SW 1271 (cell line): ENCODE results near the gene GPD1L.
"Not testable (repeated sequence)": the region's sequence is repeated elsewhere in the genome, so short reads cannot be mapped to it uniquely, and the experiment has no call there.

Experiments used
- DNase-seq, 2 experiments: peaks; one replicate each; lab custom pipeline; 2025; lab: John Stamatoyannopoulos, UW

Gene GPD1L

DNA sequence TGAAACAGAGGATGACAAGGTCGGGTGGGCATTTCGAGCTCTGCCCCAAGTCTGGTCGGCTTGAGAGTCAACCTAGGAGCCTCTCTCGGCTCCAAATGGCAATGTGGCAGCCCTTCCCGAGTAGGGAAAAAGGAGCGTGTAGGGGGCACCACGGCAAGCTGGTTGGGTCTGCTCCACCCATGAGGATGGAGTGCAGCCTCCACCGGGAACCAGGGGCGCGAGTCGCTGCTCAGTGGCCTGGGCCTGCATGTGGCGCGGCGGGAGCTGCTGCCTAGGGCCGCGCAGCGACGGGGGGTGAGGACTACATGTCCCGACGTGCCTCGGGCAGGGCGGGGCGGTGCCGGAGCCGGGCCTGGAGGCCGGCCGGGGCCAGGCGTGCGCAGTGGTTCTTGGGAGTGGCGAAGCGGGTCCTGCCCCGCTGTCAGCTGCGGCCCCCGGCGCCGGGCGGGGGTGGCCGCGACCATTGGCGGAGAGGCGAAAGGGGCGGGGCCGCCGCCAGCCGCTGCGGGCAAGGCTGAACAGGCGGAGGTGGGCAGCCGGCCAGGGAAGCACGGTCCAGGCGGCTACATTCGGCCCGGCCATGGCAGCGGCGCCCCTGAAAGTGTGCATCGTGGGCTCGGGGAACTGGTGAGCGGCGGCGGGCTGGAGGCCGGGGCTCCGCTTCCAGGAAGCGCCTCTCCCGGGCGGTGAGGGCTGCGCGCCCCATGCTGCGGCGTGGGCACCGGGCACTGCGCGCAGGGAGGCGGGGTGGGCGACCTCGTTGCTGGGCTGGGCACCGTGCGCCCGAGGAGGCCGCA lies at the start of gene GPD1L:
GPD1L (plus strand) TSS at position 489 of the 797 bp plus-strand sequence; CDS start at position 581, 92 bp downstream.
- DNase-seq = peak; percentile 83 to 93

DNA sequence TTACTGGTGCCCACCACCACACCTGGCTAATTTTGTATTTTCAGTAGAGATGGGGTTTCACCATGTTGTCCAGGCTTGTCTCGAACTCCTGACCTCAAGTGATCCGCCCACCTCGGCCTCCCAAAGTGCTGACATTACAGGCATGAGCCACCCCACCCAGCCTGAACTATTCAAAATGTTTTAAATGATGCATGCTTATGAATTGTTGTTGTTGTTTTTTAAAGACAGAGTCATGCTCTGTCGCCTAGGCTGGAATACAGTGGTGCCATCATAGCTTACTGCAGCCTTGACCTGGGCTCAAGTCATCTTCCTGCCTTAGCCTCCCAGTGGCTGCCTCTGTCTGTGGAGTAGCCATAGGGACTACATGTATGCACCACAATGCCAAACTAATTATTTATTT lies 48.0 kb upstream of the GPD1L start:
- DNase-seq = not testable (repeated sequence)

- DNase-seq = no peak
Observed at GRCh38 chr3:32062950-32063582, 43.4 kb upstream of the GPD1L start.

GRCh38 chr3:32066686-32067085 lies 39.7 kb upstream of the GPD1L start:
- DNase-seq = no peak

- not testable (repeated sequence) for DNase-seq
Observed at GRCh38 chr3:32074194-32074593, 32.2 kb upstream of the GPD1L start.

GRCh38 chr3:32076566-32076965 lies 29.9 kb upstream of the GPD1L start:
- no peak for DNase-seq

- DNase-seq = no peak
Observed at GRCh38 chr3:32077260-32078084, 28.9 kb upstream of the GPD1L start.

GRCh38 chr3:32078085-32078634 lies 28.3 kb upstream of the GPD1L start:
- DNase-seq = no peak

GRCh38 chr3:32078864-32079263 lies 27.6 kb upstream of the GPD1L start:
- DNase-seq = no peak

GRCh38 chr3:32082721-32083120 lies 23.7 kb upstream of the GPD1L start:
- DNase-seq = no peak

- DNase-seq = no peak
Observed at GRCh38 chr3:32083702-32084270, 22.6 kb upstream of the GPD1L start.

GRCh38 chr3:32084870-32085269 lies 21.6 kb upstream of the GPD1L start:
- DNase-seq = no peak

GRCh38 chr3:32086464-32086863 lies 20.0 kb upstream of the GPD1L start:
- DNase-seq = no peak

GRCh38 chr3:32089476-32089875 lies 16.9 kb upstream of the GPD1L start:
- no peak for DNase-seq

GRCh38 chr3:32093204-32093603 lies 13.2 kb upstream of the GPD1L start:
- no peak for DNase-seq

DNA sequence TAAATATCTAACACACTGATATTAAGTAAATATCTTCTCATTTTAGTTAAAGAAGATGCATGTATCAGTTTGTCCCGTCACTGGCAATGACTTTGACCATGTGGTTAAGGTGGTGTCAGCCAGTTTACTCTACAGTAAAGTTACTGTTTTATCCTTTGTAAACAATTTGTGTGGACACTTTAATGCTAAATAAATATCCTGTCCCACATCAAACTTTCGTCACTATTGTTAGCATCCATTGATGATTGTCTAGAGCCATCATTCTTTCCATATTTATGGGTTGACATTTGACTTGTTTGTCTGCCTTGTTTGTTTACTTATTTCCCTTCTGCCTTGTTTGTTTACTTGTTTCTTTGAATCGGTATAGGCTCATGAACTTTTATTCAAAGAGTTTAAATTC lies 11.0 kb upstream of the GPD1L start:
- no peak for DNase-seq

DNA sequence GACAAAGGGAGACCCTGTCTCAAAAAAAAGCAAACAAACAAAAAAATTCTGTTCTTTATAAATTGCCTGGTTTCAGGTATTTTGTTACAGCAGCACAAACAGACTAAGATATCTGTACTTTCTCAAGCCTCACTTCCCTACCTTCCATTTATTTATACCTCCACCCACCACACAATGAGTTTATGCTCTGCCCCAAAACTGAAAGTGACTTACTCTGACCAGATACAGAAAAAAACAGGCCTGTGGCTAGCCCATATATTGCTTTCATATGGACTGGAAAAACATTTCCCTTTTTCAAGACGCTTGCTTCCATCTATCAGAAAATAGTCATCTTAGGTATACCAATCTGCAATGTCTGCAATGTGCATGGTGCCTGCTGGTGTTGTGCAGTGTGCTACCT lies 8.7 kb upstream of the GPD1L start:
- DNase-seq = no peak

GRCh38 chr3:32098528-32098927 lies 7.9 kb upstream of the GPD1L start:
- DNase-seq = no peak

- DNase-seq = no peak
Observed at GRCh38 chr3:32100465-32100864, 6.0 kb upstream of the GPD1L start.

DNA sequence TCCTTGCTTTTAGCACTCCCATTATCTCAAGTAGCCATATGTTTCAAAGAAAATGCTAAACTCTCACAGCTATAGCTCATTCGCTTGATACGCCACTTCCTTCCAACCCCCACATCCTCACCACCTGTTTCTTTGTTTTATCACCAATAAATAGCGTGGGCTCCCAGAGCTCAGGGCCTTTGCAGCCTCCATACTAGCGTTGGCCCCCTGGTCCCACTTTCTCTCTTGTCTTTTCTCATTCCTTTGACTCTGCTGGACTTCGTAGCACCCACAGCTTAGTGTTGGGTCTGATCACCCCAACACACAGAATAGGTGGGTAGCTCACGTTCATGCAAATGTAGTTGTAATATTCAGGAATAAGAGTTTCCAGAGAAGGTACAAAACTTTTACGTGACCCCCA lies 4.1 kb upstream of the GPD1L start:
- DNase-seq = no peak

DNA sequence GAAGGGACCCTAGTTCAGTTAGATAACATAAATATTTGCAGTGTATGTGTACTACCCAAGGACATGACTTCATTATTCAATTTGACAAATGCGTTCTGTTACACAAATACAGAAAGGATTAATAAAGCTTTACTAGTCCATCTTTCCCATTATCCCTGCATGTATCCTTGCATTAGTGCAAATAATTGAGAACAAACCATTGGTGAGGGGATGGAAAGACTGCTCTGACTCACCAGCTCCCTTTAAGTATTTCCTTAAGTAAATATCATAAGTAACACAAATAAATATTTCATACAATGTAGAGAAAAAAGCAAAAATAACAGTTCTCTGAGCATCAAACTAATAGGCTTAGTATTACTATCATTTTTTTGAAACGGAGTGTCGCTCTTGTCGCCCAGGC lies 1.9 kb upstream of the GPD1L start:
- no peak for DNase-seq
